GM21576 (cell line): Measurements from ENCODE around the gene RBBP9.
"Not testable (repeated sequence)": the region's sequence is repeated elsewhere in the genome, so short reads cannot be mapped to it uniquely, and the experiment has no call there.

ENCODE experiments used
- ATAC-seq: cut with Tn5 transposase; IDR thresholded peaks from one replicate; pipeline ENCODE4 v1.9.1; 2021; ENCODE audit warnings: mild to moderate bottlenecking, moderate library complexity; ENCODE audit not compliant: unreplicated experiment

RBBP9 gene

GRCh38 chr20:18506744-18507143 is 9.7 kb upstream of the RBBP9 start:
- no peak for ATAC-seq

GRCh38 chr20:18504479-18505060 is 7.5 kb upstream of the RBBP9 start:
- ATAC-seq, result no peak

- not testable (repeated sequence) for ATAC-seq
Measured at GRCh38 chr20:18501672-18502071, 4.6 kb upstream of the RBBP9 start.

- ATAC-seq, result no peak
Measured at GRCh38 chr20:18497603-18498002, 578 bp upstream of the RBBP9 start.

GRCh38 chr20:18496042-18496441 is 983 bp downstream of the RBBP9 start:
- no peak for ATAC-seq

- no peak for ATAC-seq
Measured at GRCh38 chr20:18488301-18488700, 8.7 kb downstream of the RBBP9 start.

GRCh38 chr20:18481596-18481995 is 15.4 kb downstream of the RBBP9 start:
- no peak for ATAC-seq

GRCh38 chr20:18477821-18478220 is 19.2 kb downstream of the RBBP9 start:
- ATAC-seq, result no peak

- ATAC-seq, result no peak
Measured at GRCh38 chr20:18477218-18477617, 19.8 kb downstream of the RBBP9 start.

- peak; percentile 99 for ATAC-seq
Measured at GRCh38 chr20:18466894-18467730, 29.9 kb downstream of the RBBP9 start, which contains the start of the genes DZANK1 and POLR3F. Gene DZANK1 (minus strand): TSS chr20:18467030. CDS start chr20:18465358, 1,672 bp downstream. Gene POLR3F (plus strand): TSS chr20:18467390. CDS start chr20:18467507, 117 bp downstream.

- ATAC-seq, result no peak
Measured at GRCh38 chr20:18466574-18466893, 30.5 kb downstream of the RBBP9 start.

- no peak for ATAC-seq
Measured at GRCh38 chr20:18465536-18466200, 31.4 kb downstream of the RBBP9 start.

- ATAC-seq, result no peak
Measured at GRCh38 chr20:18456600-18456999, 40.4 kb downstream of the RBBP9 start.

GRCh38 chr20:18443886-18444285 is 53.1 kb downstream of the RBBP9 start:
- no peak for ATAC-seq

- no peak for ATAC-seq
Measured at GRCh38 chr20:18440403-18440802, 56.6 kb downstream of the RBBP9 start.

- no peak for ATAC-seq
Measured at GRCh38 chr20:18436847-18437246, 60.2 kb downstream of the RBBP9 start.
